HG03097 (cell line): Measurements from ENCODE around the gene ZNF575.

Experiments
- ATAC-seq: cut with Tn5 transposase; IDR thresholded peaks from one replicate; pipeline ENCODE4 v1.9.1; 2021; ENCODE audit not compliant: unreplicated experiment, low FRiP score

The ZNF575 gene, protein sequence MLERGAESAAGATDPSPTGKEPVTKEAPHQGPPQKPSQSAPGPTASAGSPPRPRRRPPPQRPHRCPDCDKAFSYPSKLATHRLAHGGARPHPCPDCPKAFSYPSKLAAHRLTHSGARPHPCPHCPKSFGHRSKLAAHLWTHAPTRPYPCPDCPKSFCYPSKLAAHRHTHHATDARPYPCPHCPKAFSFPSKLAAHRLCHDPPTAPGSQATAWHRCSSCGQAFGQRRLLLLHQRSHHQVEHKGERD

GRCh38 chr19:43532962-43533545 is at the start of gene ZNF575:
ZNF575 (plus strand) TSS chr19:43533188; CDS start chr19:43534423, 1,235 bp downstream.
- peak; percentile 56 for ATAC-seq

GRCh38 chr19:43483281-43483680 is 49.7 kb upstream of the ZNF575 start:
- no peak for ATAC-seq

GRCh38 chr19:43485951-43486350 is 47.0 kb upstream of the ZNF575 start:
- ATAC-seq = no peak

DNA sequence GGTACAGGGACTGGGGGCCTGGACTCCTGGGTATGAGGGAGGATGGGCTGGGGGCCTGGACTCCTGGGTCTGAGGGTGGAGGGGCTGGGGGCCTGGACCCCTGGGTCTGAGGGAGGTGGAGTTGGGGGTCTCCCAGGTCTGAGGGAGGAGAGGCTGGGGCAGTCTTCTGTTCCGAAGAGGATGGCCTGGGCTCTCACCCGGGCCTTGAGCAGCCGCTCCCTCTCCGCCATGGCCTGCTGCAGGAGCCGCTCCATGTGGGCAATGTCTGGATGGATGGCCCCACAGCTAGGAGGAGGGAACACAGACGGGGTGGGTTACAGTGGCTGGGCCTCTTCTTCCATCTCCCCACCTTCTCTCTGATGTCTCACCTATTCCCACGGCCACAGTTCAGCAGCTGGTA is 46.6 kb upstream of the ZNF575 start:
- ATAC-seq = no peak

GRCh38 chr19:43488179-43488578 is 44.8 kb upstream of the ZNF575 start:
- no peak for ATAC-seq

GRCh38 chr19:43489310-43489709 is 43.7 kb upstream of the ZNF575 start:
- ATAC-seq = no peak

DNA sequence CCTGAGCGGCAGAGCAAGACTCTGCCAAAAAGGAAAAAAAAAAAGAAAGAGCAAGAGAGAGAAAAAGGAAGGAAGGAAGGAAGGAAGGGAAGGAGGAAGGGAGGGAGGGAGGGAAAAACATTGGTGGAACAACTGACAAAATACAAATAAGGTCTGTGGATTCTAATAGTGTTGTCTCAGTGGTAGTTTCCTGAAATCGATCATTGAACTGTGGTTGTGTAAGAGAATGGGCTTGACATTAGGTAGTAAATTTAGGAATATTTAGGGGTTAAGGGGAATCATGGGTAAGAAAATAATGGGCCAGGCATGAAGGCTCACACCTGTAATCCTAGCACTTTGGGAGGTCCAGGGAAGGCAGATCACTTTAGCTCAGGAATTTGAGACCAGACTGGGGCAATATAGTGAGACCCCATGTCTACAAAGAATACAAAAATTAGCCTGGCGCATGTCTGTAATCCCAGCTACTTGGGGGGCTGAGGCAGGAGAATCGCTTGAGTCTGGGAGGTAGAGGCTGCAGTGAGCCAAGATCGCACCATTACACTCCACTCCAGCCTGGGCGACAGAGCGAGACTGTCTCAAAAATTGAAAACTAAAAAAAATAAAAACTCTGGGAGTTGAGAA is 42.9 kb upstream of the ZNF575 start:
- no peak for ATAC-seq

- no peak for ATAC-seq
Observed at GRCh38 chr19:43490759-43491158, 42.2 kb upstream of the ZNF575 start.

- ATAC-seq = no peak
Observed at GRCh38 chr19:43495082-43495481, 37.9 kb upstream of the ZNF575 start.

DNA sequence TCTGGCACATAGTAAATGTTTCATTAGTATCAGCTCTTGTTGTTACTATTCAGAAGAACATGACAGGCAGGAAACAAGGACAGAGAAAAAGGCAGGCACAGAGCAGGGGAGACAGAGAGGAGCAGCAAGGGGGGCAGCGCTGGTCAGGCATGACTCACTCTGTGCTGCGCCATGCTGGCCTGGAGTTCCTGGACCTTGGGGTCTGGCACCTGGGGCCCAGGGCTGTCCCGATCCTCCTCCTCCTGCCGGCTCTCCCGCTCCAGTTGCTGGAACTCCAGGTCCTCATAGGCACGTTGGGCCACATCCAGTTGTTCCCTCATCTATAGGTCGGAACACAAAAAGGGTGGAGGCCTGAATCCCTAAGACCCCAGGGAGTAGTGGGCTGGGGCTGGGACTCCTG is 36.0 kb upstream of the ZNF575 start:
- ATAC-seq = no peak

DNA sequence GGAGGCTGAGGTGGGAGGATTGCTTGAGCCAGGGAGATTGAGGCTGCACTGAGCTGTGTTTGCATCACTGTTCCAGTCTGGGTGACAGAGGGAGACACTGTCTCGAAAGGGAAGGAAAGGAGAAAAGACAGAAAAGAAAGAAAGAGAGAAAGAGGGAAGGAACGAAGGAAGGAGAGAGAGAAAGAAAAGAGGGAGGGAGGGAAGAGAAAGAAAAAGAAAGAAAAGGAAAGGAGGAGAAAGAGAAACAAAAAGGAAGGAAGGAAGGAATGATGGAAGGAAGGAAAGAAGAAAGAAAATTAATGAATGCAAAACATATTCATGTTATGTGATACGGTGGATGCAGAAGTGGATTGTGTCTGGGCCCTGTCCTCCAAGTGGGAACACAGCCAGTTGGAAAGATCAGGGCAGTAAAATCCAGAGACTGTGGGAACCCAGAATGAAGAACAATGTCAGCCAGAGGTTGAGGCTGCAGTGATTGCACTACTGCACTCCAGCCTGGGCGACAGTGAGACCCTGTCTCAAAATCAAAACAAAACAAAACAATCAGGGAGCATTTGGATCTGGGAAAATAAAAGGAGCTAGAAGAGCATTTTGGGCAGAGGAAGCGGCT is 34.6 kb upstream of the ZNF575 start:
- no peak for ATAC-seq

DNA sequence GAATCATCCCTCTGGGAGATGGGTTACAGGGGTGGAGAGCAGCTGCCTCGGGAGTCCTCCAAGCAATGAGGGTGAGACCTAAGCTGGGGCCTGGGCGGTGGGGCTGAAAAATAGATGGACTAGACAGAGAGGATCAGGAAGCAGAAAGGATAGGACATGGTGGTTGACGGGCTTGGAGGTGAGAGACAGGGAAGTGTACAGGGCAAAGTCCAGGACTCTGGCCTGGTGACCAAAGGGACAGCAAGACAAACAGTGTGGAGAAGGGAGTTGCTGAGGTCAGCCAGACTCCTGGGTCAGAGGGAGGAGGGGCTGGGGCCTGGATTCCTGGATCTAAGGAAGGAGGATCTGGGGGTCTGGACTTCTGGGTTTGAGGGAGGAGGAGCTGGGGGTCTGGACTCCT is 33.9 kb upstream of the ZNF575 start:
- no peak for ATAC-seq

DNA sequence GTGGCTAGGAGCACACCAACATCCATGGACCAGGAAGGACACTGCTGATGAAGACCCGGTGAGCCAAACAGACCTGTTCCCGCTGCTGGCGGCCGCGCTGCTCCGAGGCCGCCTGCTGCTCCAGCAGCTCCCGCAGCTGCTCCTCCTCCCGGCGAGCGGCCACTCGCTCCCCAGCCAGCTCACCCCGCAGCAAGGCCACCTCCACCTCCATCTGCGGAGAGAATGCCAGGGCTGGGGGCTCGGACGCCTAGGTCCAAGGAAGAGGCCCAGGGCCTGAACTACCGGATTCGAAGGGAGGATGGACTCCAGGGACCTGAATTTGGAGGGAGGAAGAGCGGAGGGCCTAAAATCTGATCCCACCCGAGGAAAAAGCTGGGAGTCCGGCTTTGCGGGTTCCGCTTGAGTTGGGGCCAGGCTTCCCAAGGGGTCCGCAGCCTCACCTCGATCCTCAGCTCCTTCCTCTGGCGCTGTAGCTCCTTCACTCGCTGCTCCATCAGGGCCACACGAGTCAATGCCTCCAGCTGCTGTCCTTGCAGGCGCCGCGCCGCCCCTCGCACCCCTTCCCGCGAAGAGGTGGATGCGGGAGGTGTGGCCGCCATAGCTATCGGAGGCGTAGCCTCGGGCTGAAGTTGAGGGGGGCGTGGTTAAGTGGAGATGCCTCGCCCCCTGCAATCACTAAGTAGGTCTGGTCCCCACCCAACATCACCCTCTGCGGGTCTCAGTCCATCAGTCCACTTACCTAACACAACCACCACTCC is 31.1 kb upstream of the ZNF575 start:
- ATAC-seq = no peak

DNA sequence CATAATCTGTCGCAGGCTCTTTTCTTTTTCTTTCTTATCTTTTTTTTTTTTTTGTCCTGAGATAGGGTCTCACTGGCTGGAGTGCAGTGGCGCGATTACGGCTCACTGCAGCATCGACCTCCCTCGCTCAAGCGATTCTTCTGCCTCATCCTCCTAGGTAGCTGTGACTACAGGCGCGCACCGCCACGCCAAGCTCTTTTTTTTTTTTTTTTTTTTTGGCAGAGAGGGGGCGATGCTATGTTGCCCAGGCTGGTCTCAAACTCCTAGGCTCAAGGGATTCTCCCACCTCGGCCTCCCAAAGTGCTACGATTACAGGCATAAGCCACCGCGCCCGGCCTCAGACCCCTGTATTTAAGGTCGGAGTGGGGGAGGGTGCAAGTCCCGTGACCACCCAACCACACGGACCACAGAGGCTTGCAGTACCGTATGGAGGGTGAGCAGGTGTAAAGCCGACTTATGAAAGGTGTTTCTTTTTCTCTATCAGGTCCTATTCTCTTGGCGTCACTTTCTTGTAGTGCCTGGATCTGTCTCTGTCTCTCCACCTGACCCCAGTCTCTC is 30.5 kb upstream of the ZNF575 start:
- no peak for ATAC-seq

GRCh38 chr19:43503501-43504425 is 29.2 kb upstream of the ZNF575 start:
- peak; percentile 88 for ATAC-seq

DNA sequence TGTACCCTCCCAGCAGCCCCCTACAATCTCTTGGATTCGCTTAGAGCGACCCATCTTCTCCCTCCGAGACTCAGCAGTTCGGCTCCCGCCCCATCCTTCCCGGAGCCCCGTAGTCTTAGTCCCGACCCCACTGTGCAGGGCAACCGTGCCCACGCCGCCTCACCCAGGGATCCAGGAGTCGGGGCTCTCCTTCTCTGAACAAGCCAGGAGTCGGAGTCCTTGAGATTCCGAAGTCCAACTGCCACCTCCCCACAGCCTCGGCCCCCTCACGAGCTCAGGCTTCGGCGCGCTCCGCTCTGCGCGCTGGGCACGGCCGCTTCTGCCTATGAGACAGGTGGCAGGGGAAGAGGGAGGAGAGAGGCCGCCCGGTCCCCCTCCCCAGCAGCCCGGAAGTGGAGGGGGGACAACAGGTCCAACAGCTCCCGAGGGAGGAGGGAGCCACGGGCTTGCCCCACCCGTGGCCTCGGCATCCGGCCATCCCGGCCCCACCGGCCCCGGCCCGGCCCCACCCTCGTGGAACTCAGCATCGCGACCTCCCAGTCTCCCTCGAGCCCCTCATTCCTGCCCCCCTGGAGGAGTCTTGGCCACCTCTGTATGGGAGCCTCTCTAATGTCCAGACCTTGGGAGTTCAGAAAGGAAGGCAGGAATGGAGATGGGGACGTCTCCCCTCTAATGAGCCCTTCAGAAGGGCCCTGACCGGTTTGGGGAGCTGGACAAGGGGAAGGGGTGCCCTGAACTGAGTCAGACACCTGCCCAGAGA is 28.4 kb upstream of the ZNF575 start, which contains the start of gene PHLDB3:
TSS of gene PHLDB3 (minus strand) at position 321 of the 760 bp plus-strand sequence. CDS start 628 bp downstream, outside the sequence.
- peak; percentile 15 for ATAC-seq

- ATAC-seq = no peak
Observed at GRCh38 chr19:43505186-43505456, 27.9 kb upstream of the ZNF575 start.

DNA sequence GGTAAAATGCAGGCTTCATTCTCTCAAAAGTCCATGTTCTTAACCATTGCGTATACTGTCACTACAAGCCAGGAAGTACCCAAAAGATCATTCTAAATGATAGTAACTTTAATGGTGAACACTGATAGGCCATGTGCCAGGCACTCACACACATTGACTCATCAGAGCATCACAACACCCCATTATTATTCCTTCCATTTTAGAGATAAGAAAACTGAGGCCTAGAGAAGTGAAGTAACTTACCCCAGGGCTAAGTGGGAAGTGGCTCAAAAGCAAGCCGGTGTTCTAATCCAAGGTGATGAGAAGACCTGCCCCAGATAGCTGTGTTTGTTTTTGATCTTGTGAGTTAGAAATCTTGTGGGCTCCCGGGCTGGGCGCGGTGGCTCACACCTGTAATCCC is 27.0 kb upstream of the ZNF575 start:
- no peak for ATAC-seq

DNA sequence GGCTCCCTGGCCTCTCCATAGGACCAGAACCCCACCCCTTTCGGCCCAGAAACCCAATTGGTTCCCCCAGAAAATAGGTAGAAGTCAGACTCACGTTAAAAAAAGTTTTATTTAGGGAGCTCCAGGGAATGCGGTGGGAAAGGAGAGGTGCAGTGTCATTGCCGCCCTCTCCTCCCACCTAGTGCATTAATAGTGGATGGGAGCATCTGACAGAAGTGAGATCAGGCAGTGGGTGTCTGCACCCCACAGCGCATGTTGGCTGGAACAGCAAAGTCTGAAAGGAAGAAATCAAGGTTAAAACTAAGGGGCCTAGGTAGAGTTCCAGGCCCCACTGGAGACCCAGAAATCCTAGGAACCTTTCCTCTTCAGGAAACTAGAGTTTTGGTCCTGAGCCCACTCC is 26.4 kb upstream of the ZNF575 start:
- no peak for ATAC-seq
